Activated CD4-positive, alpha-beta T cell treated with anti-CD3 and anti-CD28 coated beads, Interleukin-2, Interleukin-4, amounts not matched to agents 100 ng/mL and 50 ng/mL, durations not matched to agents 16 hours and 8 hours (primary cell): ENCODE results near the gene IDH2.

Experiments
- DNase-seq: peaks from one replicate; pipeline ENCODE4 v3.0.0-alpha.2; 2020; ENCODE audit warnings: low spot score

IDH2 gene

GRCh38 chr15:90043530-90044010 lies 58.7 kb downstream of the IDH2 start:
- DNase-seq = no peak

- no peak for DNase-seq
Observed at GRCh38 chr15:90042766-90043529, 59.3 kb downstream of the IDH2 start.

GRCh38 chr15:90042356-90042755 lies 59.9 kb downstream of the IDH2 start:
- no peak for DNase-seq

GRCh38 chr15:90040618-90041017 lies 61.6 kb downstream of the IDH2 start:
- no peak for DNase-seq

GRCh38 chr15:90039996-90040395 lies 62.3 kb downstream of the IDH2 start:
- DNase-seq = no peak

GRCh38 chr15:90038632-90039095 lies 63.6 kb downstream of the IDH2 start:
- DNase-seq = no peak

- DNase-seq = peak; percentile 89
Observed at GRCh38 chr15:90037961-90038631, 64.2 kb downstream of the IDH2 start.

- no peak for DNase-seq
Observed at GRCh38 chr15:90037511-90037860, 64.8 kb downstream of the IDH2 start.

- no peak for DNase-seq
Observed at GRCh38 chr15:90036806-90037510, 65.3 kb downstream of the IDH2 start.

- DNase-seq = no peak
Observed at GRCh38 chr15:90036343-90036742, 65.9 kb downstream of the IDH2 start.

- DNase-seq = no peak
Observed at GRCh38 chr15:90035840-90036230, 66.4 kb downstream of the IDH2 start.

- no peak for DNase-seq
Observed at GRCh38 chr15:90035095-90035839, 67.0 kb downstream of the IDH2 start.

- DNase-seq = no peak
Observed at GRCh38 chr15:90033448-90033847, 68.8 kb downstream of the IDH2 start.
